Right cardiac atrium (tissue), 5 donors: Measurements from ENCODE around the gene MYO15A. TPM values are rescaled to one million over a fixed set of nuclear protein-coding genes. Genes with fewer than 3 reads are reported as not detected.

Experiments
- ATAC-seq, 2 donors: fragments of 200-7000 bp; cut with Tn5 transposase; one replicate each; pipeline versions ENCODE4 v1.8.0 to v1.9.1; 2020; ENCODE audit warnings: moderate library complexity in 2 of 2, mild to moderate bottlenecking in 1 of 2
- DNase-seq, 3 donors: peaks; one replicate each; pipeline ENCODE4 v3.0.0-alpha.2; 2020
- H3K27ac ChIP-seq: one replicate; pipeline ENCODE4 v1.5.1; 2013; ENCODE audit warnings: mild to moderate bottlenecking, low read length, control low read depth, moderate library complexity
- H3K27me3 ChIP-seq: one replicate; pipeline ENCODE4 v1.6.1; 2013; ENCODE audit not compliant: control insufficient read depth, insufficient read depth
- H3K4me1 ChIP-seq: one replicate; pipeline ENCODE4 v1.6.1; 2013; ENCODE audit warnings: low read length; ENCODE audit not compliant: control insufficient read depth, insufficient read depth
- H3K4me3 ChIP-seq: one replicate; pipeline ENCODE4 v1.5.1; 2013; ENCODE audit warnings: low read length, control low read depth
- H3K9me3 ChIP-seq: one replicate; pipeline ENCODE4 v1.6.1; 2013; ENCODE audit warnings: low read length; ENCODE audit not compliant: control insufficient read depth
- WGBS: extraction: QIAGEN DNeasy Blood & Tissue Kit; methylation state at CpG from one replicate; pipeline ENCODE4 v1.1.7; 2013; 5-methylcytosine and 5-hydroxymethylcytosine counted together
- intact Hi-C, 4 donors: fragments of 100-400 bp; cut with DNase I; formaldehyde crosslinking; loops; one replicate each; pipeline versions ENCODE4 v1.11.0 to v1.14.0; 2022 to 2023
- polyA plus RNA-seq: library from polyadenylated mRNA; stranded (reverse); fragments of 200-250 nt; gene quantifications from one replicate; pipeline ENCODE4 v1.2.3, GENCODE V29; 2013
- total RNA-seq, 4 donors: library from RNA; stranded (reverse); fragmentation: NEBNext Ultra II Directional; extraction: Animal tissue kit (Norgen Biotek cat#: 25700); gene quantifications; one replicate each; pipeline ENCODE4 v1.2.1, GENCODE V29; 2021
- donor health status: healthy with polysubstance abuse.
- donor health status: DM: no; HTN: yes; CAD: no.
- donor health status: DM: no; HTN: no; CAD: no.
- donor health status: DM: no; HTN: yes; CAD: no; lungs with severe emphysema.
- donor health status: DM: yes; HTN: yes; CAD: no.

The MYO15A gene
- total and polyA plus RNA-seq, 5 donors, result 0.34 to 0.67 (median 0.59) TPM

- no peak for DNase-seq
- intact Hi-C loops, result loop anchor here in 1 of 4 donors (10.0 kb wide), 1 partner anchor 68 kb away; no protein-coding TSS in a partner anchor
- WGBS, result 80% methylated on average over 3 of the region's 3 CpGs
Measured at GRCh38 chr17:18146980-18147379, 38.4 kb downstream of the MYO15A start.

GRCh38 chr17:18148586-18148985, 40.0 kb downstream of the MYO15A start:
- no peak for DNase-seq
- 85% methylated on average over 7 of the region's 7 CpGs for WGBS
- ATAC-seq, result no peak
- Histone ChIP-seq H3K27ac (no peak overlapping the region), H3K4me3 (no peak overlapping the region), H3K9me3 (no peaks in the 10 kb centered on the region), H3K4me1 (no peaks in the 10 kb centered on the region), H3K27me3 (no peaks in the 10 kb centered on the region)
- intact Hi-C loops, result loop anchor here in 1 of 4 donors (10.0 kb wide), 1 partner anchor 66 kb away; no protein-coding TSS in a partner anchor

More at GRCh38 chr17:18146980-18147379, 38.4 kb downstream of the MYO15A start:
- H3K9me3 ChIP-seq, result no peaks in the 10 kb centered on the region
- H3K27ac ChIP-seq, result no peak overlapping the region
- H3K4me3 ChIP-seq, result no peak overlapping the region
- H3K27me3 ChIP-seq, result no peaks in the 10 kb centered on the region
- H3K4me1 ChIP-seq, result no peaks in the 10 kb centered on the region
- no peak for ATAC-seq

GRCh38 chr17:18151290-18151689, 42.7 kb downstream of the MYO15A start:
- Histone ChIP-seq H3K9me3 (no peaks in the 10 kb centered on the region), H3K4me3 (no peak overlapping the region), H3K27me3 (no peaks in the 10 kb centered on the region), H3K27ac (no peak overlapping the region), H3K4me1 (no peaks in the 10 kb centered on the region)
- intact Hi-C loops, result no loop called here
- WGBS, result 83% methylated on average over 9 of the region's 9 CpGs
- ATAC-seq (no peak), DNase-seq (peak in 2 of 3 donors; percentile 20 to 40)

- Histone ChIP-seq H3K27me3 (no peaks in the 10 kb centered on the region), H3K27ac (no peak overlapping the region), H3K4me1 (no peaks in the 10 kb centered on the region), H3K4me3 (no peak overlapping the region), H3K9me3 (no peaks in the 10 kb centered on the region)
- WGBS, result 93% methylated on average over 14 of the region's 14 CpGs
- intact Hi-C loops, result no loop called here
- DNase-seq (peak in 1 of 3 donors; percentile 60), ATAC-seq (no peak)
Measured at GRCh38 chr17:18155179-18155578, 46.6 kb downstream of the MYO15A start.

GRCh38 chr17:18156171-18156975, 47.8 kb downstream of the MYO15A start:
- no peak for ATAC-seq
- Histone ChIP-seq H3K27me3 (no peaks in the 10 kb centered on the region), H3K27ac (no peak overlapping the region), H3K4me1 (no peaks in the 10 kb centered on the region), H3K4me3 (no peak overlapping the region), H3K9me3 (no peaks in the 10 kb centered on the region)
- DNase-seq, result peak in 1 of 3 donors; percentile 34
- intact Hi-C loops, result no loop called here
- WGBS, result 72% methylated on average over 8 of the region's 8 CpGs

GRCh38 chr17:18156976-18157280, 48.4 kb downstream of the MYO15A start:
- Histone ChIP-seq H3K27ac (no peak overlapping the region), H3K4me3 (no peak overlapping the region), H3K9me3 (no peaks in the 10 kb centered on the region), H3K4me1 (no peaks in the 10 kb centered on the region), H3K27me3 (no peaks in the 10 kb centered on the region)
- ATAC-seq, result no peak
- DNase-seq, result peak in 1 of 3 donors; percentile 52
- intact Hi-C loops, result no loop called here
- 93% methylated on average over 10 of the region's 10 CpGs for WGBS

- no peaks in the 10 kb centered on the region for H3K27me3 ChIP-seq
- no peak for DNase-seq
- WGBS, result 61% methylated on average over 22 of the region's 22 CpGs
- intact Hi-C loops, result no loop called here
- H3K9me3 ChIP-seq, result no peaks in the 10 kb centered on the region
- ATAC-seq, result no peak
- H3K27ac ChIP-seq, result no peak overlapping the region
- no peaks in the 10 kb centered on the region for H3K4me1 ChIP-seq
- no peak overlapping the region for H3K4me3 ChIP-seq
Measured at GRCh38 chr17:18157354-18157985, 48.9 kb downstream of the MYO15A start.

GRCh38 chr17:18158022-18158600, 49.6 kb downstream of the MYO15A start:
- Histone ChIP-seq H3K4me3 (peak overlapping the region; percentile 35), H3K9me3 (no peaks in the 10 kb centered on the region), H3K27me3 (no peaks in the 10 kb centered on the region), H3K27ac (peak overlapping the region; percentile 23), H3K4me1 (no peaks in the 10 kb centered on the region)
- peak; percentile 96 to 98 (median 98) for DNase-seq
- 4% methylated on average over 26 of the region's 26 CpGs for whole genome bisulfite sequencing
- intact Hi-C loops, result no loop called here
- peak; percentile 63 to 69 for ATAC-seq

GRCh38 chr17:18159551-18160120, 51.1 kb downstream of the MYO15A start:
- Histone ChIP-seq H3K9me3 (no peaks in the 10 kb centered on the region), H3K4me1 (no peaks in the 10 kb centered on the region), H3K27me3 (no peaks in the 10 kb centered on the region), H3K27ac (no peak overlapping the region), H3K4me3 (no peak overlapping the region)
- intact Hi-C loops, result no loop called here
- DNase-seq (peak in 1 of 3 donors; percentile 29), ATAC-seq (no peak)
- 71% methylated on average over 3 of the region's 3 CpGs for WGBS

- Histone ChIP-seq H3K4me3 (no peak overlapping the region), H3K27me3 (no peaks in the 10 kb centered on the region), H3K9me3 (no peaks in the 10 kb centered on the region), H3K4me1 (no peaks in the 10 kb centered on the region), H3K27ac (no peak overlapping the region)
- no peak for DNase-seq
- intact Hi-C loops, result no loop called here
- ATAC-seq, result no peak
- 89% methylated on average over 5 of the region's 5 CpGs for WGBS
Measured at GRCh38 chr17:18160128-18160856, 51.7 kb downstream of the MYO15A start.
